Measurements from ENCODE around the gene METRN. TPM values are rescaled to one million over a fixed set of nuclear protein-coding genes. Genes with fewer than 3 reads are reported as not detected.

The METRN gene
- 428 and 493 TPM in 2 replicates for total RNA-seq (2014; rRNA removed; shearing (Covaris generic))

DNA sequence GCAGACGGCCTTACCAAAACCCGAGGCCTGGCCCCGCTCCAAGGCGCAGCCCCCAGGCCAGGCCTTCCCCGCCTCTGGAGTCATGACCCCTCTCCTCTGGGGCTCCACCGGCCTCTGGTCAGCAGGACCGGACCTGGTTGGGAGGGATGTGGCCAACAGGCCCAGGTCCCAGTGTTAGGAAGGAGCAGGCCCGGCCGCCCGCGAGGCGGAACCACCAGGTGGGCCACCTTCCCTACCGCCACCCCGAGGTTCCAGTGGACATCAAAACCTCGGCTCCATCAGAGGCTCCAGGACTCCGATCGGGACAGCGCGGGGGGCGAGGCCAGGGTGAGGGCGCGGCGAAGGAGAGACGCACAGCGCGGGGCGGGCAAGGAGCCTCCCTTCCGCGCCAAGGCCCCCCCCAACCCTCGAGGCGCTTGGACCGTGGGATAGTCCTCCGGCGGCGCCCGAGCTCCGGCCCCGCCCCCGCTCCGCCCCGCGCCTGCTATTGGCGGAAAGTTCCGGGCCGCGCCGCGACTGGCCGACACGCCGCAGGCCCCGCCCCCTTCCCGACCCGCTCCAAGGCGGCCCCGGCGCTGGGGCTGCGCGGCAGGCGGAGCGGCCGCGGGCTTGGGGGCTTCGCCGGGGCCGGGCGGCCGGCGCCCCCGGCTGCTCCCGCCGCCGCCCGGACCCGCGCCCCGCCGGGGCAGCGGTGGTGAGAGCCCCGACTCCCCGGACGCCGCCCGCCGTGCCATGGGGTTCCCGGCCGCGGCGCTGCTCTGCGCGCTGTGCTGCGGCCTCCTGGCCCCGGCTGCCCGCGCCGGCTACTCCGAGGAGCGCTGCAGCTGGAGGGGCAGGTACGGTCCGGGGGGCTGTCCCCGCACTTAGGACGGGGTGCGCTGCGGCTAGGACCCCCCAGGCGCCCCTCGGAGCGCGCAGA, at the start of gene METRN:
METRN (plus strand) TSS at position 561 of the 919 bp plus-strand sequence; CDS start at position 733, 172 bp downstream.
- DNase-seq (ENCODE audit: low spot score), result peak; percentile 85
- in situ Hi-C loops (cut with HindIII; ENCODE audit: low sequenced_read_pairs), result loop anchor here (10.0 to 25.0 kb wide), 2 partner anchors 147 to 260 kb away; partner anchors contain the start of gene LMF1

DNA sequence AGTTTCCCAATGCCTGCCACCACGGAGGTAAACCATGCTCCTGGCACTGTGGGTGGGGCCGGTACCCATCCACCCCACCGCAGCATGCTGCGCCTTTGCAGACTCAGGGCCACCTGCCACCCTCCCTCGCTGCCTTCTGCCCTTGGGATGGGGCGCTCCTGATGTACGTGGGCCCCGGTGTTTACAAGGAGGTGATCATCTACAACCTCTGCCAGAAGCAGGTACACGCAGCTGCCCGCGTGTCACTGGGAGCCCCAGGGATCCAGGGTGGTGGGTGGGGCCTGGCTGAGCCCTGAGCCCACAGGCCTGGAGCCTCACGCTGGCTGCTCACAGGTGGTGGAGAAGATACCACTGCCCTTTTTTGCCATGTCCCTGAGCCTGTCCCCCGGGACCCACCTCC, 48.3 kb upstream of the METRN start:
- in situ Hi-C loops (cut with HindIII; ENCODE audit: low sequenced_read_pairs), result no loop called here
- DNase-seq (ENCODE audit: low spot score), result no peak

DNA sequence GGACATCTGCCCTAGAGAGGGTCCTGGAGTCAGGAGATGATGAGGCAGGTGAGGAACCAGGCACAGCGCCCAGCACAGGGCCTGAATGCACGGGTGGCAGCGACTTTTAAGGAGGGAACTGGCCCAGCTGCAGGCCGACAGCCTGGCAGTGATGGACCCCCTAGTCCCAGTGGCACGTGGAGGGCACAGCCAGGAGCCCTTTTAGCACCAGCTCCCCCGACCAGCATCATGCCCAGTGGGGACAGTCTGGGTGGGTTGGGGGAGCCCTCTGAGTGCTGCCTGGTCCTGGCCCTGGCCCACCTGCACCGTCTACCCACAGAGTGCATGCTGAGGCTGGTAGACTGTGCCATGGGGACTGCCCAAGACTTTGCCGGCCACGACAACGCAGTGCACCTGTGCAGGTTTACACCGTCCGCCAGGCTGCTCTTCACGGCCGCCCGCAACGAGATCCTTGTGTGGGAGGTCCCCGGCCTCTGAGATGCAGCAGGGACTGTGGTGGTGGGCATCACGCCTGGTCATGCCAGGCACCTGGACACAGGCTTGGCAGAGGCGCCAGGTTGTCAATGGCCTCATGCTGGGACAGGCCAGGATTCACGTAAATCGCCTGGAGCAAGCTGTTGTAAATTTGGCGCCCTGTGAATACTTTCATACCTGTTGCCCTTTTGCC, 47.7 kb upstream of the METRN start:
- in situ Hi-C loops (cut with HindIII; ENCODE audit: low sequenced_read_pairs), result no loop called here

DNA sequence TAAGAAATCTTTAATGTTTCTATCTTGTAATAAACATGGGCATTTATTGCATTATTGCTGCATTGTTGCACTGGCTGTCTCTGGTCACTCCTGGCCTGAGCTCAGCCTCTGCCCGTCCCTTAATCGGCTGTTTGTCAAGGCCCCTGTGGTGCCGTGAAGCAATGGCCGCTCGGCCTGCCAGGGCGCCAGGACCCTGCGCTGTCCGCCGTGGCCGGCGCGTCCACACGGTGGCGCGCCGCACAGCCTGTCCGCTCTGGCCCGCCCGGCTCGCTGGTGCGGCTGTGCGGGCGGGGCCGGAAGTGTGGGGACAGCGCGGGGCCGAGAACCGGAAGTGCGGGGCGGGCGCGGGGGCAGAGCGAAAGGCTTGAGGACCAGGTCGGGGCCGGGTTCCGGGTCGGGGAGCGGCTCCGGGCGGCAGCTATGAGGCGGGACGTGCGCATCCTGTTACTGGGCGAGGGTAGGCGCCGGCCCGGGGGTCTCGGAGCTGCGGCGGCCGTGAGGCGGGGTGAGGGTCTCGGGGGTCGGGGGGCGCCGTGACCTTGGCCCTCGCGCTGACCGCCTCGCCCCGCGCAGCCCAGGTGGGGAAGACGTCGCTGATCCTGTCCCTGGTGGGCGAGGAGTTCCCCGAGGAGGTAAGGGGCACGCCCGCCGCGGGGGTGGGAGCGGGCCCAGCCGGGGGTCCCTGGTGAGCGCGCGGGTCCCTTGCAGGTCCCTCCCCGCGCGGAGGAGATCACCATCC, 47.0 kb upstream of the METRN start, which contains the start of gene RHOT2:
RHOT2 (plus strand) TSS at position 353 of the 739 bp plus-strand sequence; CDS start at position 421, 68 bp downstream.
- in situ Hi-C loops (cut with HindIII; ENCODE audit: low sequenced_read_pairs), result no loop called here
- peak; percentile 92 for DNase-seq (ENCODE audit: low spot score)

More for the DNA sequence above, 47.7 kb upstream of the METRN start:
- no peak for DNase-seq (ENCODE audit: low spot score)

DNA sequence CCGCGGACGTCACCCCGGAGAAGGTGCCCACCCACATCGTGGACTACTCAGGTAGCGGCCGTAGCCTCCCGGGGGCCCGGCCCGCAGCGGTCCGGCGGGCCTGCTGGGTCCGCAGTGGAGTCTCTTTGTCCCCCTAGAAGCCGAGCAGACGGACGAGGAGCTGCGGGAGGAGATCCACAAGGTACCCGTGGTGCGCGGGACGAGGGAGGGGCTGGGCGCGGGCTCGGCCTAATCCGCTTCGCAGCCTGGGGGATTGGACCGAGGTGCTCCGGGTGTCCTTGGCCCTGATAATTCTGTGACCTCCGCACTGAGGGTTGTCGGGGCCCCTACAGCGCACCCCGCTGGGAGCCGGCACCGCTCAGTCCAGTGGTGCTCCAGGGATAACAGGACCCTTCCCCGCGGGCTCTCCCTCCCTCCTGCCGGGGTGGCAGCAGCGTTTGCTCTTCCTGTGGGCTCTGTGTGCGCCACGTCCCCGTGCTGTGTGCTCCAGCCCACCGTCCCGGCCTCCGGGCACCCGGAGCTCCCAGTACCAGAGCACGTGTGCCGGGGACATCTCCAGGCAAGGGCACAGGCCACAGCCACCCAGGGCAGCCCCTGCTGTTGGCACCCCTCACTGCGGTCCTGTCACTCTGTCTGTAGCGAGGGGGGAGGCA, 46.3 kb upstream of the METRN start:
- in situ Hi-C loops (cut with HindIII; ENCODE audit: low sequenced_read_pairs), result no loop called here
- DNase-seq (ENCODE audit: low spot score), result no peak

DNA sequence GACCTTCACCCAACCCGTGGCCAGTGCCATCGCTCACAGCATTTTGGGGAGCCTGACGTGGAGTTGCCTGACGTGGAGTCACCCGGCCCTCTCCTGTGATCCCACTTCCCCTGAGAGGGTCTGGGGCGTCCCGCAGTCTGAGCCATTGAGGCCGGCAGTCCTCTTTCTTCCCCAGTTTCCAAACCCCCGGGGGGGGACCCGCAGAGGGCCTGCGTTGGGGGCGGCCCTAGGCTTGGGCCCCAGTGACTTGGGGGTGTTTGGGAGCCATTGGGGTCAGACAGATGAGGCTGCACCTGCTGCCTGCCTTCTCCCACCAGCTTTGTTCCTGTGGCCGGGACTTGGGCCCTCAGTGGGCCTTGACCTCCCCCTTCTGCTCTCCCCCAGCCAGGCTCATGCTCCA, 45.3 kb upstream of the METRN start:
- DNase-seq (ENCODE audit: low spot score), result no peak
- in situ Hi-C loops (cut with HindIII; ENCODE audit: low sequenced_read_pairs), result no loop called here

DNA sequence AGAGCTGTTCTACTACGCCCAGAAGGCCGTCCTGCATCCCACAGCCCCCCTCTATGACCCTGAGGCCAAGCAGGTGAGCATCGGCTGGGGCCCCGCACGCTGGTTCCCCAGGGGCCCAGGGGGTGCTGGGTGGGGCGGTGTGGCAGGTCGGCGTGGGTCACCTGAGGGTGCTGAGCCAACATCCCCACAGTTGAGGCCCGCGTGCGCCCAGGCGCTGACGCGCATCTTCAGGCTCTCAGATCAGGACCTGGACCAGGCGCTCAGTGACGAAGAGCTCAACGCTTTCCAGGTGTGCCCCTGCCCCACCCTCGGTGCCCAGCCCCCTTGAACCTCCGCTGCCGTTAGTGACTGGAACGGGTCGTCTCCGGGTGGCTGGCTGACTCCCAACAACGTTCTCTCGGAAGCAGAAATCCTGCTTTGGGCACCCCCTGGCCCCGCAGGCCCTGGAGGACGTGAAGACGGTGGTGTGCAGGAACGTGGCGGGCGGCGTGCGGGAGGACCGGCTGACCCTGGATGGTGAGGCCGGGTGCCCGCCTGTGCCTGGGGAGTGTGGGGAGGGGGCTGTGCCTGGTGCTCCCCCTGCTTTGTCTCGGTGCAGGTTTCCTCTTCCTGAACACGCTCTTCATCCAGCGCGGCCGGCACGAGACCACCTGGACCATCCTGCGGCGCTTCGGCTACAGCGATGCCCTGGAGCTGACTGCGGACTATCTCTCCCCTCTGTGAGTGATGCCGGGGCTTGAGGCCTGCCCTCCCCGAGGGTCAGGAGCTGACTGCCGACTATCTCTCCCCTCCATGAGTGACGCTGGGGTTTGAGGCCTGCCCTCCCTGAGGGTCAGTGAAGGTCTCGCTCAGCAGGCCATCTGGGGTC, 44.2 kb upstream of the METRN start:
- no peak for DNase-seq (ENCODE audit: low spot score)
- in situ Hi-C loops (cut with HindIII; ENCODE audit: low sequenced_read_pairs), result no loop called here

DNA sequence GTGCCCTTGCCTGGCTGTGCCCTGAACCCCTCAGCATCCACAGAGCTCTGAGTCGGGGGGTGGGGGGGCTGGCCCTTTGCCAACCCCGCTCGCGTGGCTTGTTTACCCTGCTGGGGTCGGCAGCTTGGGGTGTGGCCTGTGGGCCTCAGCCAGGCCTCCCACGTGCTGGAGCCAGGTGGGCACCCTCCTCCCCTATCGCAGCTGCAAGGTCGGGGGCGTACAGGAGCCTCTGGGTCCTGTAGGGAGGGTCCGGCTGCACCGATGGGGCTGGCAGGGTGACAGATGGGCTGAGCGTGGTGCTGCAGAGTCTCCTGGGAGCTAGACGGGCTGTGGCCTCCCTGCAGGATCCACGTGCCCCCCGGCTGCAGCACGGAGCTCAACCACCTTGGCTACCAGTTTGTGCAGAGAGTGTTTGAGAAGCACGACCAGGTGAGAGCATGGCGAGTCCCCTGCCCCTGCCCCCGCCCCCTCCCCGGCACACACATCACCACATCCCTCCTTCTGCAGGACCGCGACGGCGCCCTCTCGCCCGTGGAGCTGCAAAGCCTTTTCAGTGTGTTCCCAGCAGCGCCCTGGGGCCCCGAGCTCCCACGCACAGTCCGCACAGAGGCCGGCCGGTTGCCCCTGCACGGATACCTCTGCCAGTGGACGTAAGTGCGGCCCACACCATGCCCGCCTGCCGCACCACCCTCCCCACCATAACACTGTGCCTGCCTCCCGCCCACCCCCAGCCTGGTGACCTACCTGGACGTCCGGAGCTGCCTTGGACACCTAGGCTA, 43.4 kb upstream of the METRN start:
- in situ Hi-C loops (cut with HindIII; ENCODE audit: low sequenced_read_pairs), result no loop called here
- no peak for DNase-seq (ENCODE audit: low spot score)

DNA sequence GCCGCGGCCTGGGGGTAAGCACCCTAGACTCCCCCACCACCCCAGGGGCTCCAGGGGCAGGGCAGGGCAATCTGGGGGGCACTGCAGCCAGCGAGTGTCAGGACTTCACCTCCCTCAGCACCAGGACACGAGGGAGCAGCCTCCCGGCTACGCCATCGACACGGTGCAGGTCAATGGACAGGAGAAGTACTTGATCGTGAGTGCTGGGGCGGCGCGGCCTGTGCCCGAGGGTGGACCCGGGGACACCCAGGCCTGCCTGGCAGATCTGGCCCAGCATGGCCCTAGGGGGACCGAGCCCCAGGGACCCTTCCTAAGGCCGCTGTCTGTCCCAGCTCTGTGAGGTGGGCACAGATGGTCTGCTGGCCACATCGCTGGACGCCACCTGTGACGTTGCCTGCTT, 42.5 kb upstream of the METRN start:
- DNase-seq (ENCODE audit: low spot score), result no peak
- in situ Hi-C loops (cut with HindIII; ENCODE audit: low sequenced_read_pairs), result no loop called here

DNA sequence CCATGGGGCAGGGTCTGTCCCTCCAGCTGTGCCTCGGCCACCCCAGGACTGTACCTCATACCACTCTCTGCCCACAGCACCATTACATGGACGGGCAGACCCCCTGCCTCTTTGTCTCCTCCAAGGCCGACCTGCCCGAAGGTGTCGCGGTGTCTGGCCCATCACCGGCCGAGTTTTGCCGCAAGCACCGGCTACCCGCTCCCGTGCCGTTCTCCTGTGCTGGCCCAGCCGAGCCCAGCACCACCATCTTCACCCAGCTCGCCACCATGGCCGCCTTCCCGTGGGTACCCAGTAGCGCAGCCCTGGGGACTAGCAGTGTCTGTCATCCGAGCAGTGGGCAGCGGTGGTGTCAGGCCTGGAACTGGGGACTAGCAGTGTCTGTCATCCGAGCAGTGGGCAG, 42.1 kb upstream of the METRN start:
- no peak for DNase-seq (ENCODE audit: low spot score)
- in situ Hi-C loops (cut with HindIII; ENCODE audit: low sequenced_read_pairs), result no loop called here

DNA sequence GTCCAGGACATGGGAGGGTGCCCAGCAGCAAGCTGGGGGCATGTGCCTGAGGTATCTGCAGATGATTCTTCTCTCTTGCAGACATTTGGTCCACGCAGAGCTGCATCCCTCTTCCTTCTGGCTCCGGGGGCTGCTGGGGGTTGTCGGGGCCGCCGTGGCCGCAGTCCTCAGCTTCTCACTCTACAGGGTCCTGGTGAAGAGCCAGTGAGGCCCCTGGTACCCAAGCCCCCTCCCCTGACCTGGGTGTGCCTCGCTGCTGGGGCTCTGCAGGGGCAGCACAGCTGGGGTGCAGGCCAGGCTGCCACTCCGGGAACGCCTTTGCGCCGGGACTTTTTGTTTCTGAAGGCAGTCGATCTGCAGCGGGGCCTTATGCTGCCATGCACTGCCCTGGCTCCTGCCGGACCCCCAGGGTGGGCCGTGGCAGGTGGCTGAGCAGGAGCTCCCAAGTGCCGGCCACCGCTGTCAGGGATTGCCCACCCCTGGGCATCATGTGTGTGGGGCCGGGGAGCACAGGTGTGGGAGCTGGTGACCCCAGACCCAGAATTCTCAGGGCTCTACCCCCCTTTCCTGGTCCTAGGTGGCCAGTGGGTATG, 41.4 kb upstream of the METRN start:
- in situ Hi-C loops (cut with HindIII; ENCODE audit: low sequenced_read_pairs), result no loop called here
- DNase-seq (ENCODE audit: low spot score), result no peak

DNA sequence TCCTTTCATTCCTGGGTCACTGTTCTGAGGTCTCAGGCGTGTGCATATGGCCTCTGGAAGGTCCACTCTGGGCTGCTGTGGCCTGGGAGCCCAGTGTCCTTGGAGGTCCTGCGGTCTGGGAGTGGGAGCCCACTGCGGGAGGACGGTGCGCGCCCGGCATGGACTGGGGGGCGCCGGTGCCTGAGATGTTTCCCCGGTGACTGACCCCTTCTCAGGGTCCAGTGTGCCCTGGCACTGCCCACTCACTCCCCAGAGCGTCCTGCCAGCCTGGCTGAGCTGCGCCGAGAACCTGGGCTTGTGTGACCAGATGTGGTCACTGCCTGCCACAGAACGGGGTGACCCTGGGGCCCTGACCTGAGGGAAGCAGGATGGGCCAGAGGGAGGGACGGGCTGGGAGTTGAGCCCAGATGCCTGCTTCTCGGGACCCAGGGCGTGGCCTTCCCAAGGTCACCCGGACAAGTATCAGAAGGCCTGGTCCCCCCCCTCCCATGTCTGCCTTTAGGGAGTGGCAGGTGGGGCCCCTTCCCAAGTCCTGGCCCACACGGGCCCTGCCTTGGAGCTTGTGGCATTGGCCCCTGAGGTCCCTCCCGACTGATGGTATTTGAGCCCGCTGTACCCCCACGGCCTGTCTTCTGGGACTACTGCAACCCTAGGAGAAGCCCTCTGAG, 40.6 kb upstream of the METRN start:
- no peak for DNase-seq (ENCODE audit: low spot score)
- in situ Hi-C loops (cut with HindIII; ENCODE audit: low sequenced_read_pairs), result no loop called here

DNA sequence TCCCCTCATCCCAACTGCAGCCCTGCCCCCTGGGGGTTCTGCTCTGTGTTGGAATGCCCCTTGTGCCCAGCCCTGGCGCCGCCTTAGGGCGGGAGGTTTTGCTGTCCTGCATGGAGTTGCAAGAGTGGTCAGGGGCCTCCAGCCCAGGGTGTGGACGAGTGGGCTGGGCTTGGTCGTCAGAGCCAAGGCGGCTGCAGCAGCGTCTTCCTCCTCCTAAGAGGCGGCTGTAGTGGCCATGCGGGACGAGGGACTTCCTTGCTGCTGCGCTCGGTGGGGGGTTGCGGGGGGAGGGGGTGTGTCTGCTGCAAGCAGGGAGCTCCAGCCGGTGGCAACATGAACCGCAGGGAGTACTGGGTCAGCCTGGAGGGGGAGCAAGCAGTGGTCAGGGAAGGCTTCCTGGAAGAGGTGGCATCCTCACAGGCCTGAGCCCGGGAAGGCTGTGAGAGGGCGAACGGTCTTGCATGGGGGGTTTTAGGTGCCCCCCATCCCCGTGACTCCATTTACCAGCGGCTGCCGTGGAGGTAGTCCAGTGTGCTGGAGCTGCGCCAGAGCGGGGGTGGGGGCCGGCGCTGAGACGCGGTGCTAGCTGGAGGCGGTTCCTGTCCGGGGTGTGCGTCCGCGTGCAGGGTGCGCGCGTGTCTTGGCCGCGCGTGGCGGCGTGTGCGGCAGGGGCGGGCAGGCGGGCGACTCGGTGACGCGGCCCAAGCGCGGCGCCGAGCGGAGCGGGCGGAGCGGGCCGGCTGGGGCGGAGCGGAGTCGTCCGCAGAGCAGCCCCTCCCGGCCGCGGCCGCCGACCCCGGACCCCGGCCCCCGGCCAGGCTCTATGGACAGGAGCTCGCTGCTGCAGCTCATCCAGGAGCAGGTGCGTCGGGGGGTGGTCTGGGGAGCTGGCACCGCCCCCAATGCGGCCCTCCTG, 39.7 kb upstream of the METRN start, which contains the start of gene RHBDL1:
RHBDL1 (plus strand) TSS at position 704 of the 916 bp plus-strand sequence; CDS start at position 824, 120 bp downstream.
- peak; percentile 37 for DNase-seq (ENCODE audit: low spot score)
- in situ Hi-C loops (cut with HindIII; ENCODE audit: low sequenced_read_pairs), result no loop called here

DNA sequence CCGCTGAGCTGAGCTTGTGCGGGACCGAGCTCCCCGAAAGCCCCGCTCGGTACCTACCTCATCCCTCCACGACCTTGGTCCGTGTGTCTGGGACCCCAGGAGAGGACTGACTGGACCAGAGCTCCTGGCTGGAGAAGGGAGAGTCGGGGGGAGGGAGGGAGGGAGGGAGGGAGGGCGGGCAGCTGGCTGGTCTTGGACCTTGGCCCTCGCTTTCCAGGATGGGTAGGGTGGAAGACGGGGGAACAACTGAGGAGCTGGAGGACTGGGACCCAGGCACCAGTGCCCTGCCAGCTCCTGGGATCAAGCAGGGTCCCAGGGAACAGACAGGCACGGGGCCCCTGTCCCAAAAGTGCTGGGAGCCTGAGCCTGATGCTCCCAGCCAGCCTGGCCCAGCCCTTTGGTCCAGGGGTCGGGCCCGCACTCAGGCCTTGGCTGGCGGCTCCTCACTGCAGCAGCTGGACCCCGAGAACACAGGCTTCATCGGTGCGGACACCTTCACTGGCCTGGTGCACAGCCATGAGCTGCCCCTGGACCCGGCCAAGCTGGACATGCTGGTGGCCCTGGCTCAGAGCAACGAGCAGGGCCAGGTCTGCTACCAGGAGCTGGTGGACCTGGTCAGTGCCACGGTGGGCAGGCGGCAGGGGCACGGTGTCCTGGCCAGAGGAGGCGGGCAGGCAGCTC, 38.9 kb upstream of the METRN start:
- in situ Hi-C loops (cut with HindIII; ENCODE audit: low sequenced_read_pairs), result no loop called here
- no peak for DNase-seq (ENCODE audit: low spot score)

DNA sequence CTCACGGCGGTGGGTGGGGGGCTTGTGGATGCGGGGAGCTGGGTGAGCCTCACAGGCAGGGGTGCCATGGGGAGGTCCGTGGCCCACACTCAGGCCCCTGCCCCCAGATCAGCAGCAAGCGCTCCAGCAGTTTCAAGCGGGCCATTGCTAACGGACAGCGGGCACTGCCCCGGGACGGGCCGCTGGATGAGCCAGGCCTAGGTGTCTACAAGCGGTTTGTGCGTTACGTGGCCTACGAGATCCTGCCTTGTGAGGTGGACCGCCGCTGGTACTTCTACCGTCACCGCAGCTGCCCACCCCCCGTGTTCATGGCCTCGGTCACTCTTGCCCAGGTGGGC, 38.4 kb upstream of the METRN start:
- no peak for DNase-seq (ENCODE audit: low spot score)
- in situ Hi-C loops (cut with HindIII; ENCODE audit: low sequenced_read_pairs), result no loop called here

Data from G401 (cell line).